ENCODE results near the gene STX1A.

DNA sequence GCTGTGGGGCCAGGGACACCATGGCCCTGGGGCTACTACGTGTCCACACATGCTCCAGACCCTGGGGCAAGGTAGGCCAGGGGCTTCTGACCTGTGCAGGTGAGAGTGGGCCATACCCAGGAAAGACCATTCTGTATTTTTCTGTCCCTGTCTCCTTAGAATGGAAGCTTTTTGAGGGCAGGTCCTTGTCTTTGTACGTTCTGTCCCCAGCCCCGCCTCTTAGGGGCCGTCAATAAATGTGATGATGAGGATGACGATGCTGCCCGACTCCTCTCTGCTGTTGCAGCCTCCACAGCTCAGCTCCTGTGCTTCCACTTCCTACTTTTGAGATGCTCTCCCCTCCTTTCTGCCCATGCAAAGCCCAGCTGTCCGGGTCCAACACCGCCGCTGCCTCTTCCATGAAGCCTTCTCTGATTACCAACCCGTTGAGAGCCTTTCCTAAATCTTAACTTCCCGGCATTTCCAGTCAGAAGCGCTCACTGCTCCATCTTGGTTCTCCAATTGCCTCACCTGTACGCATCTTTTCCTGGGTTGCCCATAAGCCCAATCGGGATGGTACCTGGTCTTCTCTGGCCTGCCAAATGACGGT, 47.5 kb downstream of the STX1A start:
- TF ChIP-seq POLR2A (IDR thresholded peaks at IDR 0.05; ENCODE audit: low read depth, low read length): no peak
- TF ChIP-seq POLR2AphosphoS5 (IDR thresholded peaks at IDR 0.05; ENCODE audit: low read depth, low read length): no peak
- TF ChIP-seq SPI1 (IDR thresholded peaks at IDR 0.05; ENCODE audit: low read depth, low read length): no peak
